ENCODE data around the gene SCYL3. TPM values are rescaled to one million over a fixed set of nuclear protein-coding genes. Genes with fewer than 3 reads are reported as not detected.
"Not testable (repeated sequence)": the region's sequence is repeated elsewhere in the genome, so short reads cannot be mapped to it uniquely, and the experiment has no call there.

The SCYL3 gene
- total RNA-seq, 1 donor from 2014 or later: 5.7 TPM

DNA sequence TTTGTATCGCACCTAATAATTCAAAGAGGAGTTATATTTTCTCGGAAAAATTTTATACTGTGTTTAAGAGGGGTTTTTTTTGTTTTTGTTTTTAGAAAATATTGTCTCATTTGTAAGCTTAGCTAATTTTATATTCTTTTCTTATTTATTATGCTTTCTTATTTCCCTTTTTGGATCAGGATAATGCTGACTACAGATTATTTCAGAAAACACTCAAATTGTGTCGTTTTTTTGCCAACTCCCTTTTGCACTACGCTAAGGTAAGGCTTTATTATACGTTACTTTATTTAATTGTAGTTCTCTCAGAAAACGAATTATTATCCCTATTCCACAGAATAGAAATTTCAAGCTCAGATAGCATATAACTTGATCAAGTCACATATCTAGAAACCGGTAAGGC, 72.2 kb downstream of the SCYL3 start:
- no peak for DNase-seq (ENCODE audit: low read depth, low spot score)

DNA sequence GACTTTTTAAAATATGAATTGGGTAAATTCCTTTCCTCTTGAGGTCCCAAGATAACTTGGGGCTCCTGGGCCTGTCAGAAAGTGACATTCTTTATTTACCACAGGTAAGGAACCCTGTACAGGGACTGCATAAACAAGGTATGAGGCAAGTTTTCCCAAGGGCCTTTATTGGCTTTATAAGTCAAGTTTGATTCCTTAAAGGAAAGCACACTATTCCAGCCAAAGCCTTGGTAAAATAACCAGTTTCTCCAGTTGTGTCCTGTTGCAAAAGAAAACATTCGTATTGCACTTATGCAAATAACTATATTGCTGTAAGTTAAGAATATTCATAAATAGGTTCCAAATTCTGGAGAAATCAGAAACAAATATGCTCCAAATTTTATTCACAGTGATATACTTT, 77.1 kb downstream of the SCYL3 start:
- no peak for DNase-seq (ENCODE audit: low read depth, low spot score)

DNA sequence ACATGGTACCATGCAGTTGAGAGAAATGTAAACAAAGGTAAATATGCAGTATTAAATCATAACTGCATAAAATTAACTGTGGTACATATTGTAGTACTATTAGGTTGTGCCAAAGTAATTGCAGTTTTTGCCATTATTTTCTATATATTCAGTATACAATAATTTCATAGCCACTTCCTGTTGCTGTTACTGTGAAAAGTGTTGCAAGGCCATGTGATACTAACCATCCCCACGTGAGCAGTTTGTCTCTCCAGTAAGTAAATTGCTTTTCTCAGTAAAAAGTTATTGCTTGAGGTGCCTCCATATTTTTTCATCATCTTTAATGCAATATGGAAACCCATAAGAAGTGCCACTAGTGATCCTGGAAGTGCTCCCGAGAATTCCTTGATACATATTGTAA, 79.4 kb downstream of the SCYL3 start:
- no peak for DNase-seq (ENCODE audit: low read depth, low spot score)

DNA sequence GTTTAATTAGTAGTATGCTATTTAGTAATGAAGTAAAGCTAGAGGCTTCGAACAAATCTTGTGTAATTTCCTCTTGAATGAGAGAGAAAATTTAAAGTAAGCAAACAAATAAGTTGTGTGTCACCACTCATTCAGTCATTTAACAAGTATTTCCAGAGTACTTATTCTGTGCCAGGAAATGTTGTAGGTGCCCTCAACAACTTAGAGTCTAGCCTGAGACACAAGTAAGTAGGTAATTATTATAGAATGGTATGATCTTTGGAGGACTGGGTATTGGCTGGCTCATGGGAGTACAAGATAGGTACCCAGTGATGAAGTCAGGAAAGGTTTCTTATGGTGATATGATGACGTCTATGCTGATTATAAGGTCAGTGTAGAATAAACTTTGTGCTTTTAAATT, 81.6 kb downstream of the SCYL3 start:
- DNase-seq (ENCODE audit: low read depth, low spot score): no peak

DNA sequence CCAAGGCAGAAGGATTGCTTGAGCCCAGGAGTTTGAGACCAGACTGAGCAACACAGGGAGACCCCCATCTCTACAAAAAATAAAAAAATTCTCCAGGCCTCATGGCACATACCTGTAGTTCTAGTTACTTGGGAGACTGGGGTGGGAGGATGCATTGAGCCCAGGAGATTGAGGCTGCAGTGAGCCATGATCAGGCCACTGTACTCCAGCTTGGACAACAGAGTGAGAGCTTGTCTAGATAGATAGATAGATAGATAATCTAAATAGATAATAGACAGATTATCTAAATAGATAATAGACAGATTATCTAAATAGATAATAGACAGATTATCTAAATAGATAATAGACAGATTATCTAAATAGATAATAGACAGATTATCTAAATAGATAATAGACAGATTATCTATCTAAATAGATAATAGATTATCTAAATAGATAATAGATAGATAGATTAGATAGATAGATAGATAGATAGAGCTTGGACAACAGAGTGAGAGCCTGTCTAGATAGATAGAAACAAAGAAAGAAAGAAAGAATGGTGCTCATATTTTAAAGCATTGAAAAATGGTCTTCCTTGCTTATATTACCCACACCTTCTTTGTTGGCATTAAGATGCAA, 82.2 kb downstream of the SCYL3 start:
- DNase-seq (ENCODE audit: low read depth, low spot score): not testable (repeated sequence)

DNA sequence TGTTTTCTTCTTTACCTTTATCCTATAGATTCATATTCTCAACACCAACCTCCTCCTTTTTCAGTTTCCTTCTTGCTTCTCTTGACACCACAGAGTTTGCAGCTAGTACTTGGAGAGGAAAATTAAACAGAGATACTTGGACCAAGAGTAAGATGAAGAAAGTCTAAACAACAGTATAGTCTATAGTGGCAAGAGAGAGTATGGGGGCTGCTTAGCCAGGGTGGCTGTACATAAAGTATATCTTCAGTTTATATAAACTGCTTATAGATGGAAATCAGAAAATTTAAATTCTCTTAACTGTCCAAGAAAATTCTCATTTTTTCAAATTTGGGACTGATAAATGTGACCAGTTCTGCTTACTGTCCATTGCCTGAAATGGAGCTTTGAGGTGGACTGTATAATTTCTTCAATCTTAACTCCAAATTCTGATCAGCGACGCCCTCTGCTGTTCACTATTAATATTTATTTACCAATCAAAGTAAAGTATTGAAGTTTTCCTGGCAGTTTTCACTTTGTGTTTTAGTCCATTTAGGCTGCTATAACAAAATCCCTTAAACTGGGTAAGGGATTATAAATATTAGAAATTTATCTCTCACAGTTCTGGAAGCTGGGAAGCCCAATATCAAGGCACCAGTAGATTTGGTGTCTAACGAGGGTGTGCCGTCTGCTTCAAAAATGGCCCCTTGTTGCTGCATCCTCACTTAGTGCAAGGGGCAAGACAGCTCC, 84.2 kb downstream of the SCYL3 start:
- DNase-seq (ENCODE audit: low read depth, low spot score): no peak

DNA sequence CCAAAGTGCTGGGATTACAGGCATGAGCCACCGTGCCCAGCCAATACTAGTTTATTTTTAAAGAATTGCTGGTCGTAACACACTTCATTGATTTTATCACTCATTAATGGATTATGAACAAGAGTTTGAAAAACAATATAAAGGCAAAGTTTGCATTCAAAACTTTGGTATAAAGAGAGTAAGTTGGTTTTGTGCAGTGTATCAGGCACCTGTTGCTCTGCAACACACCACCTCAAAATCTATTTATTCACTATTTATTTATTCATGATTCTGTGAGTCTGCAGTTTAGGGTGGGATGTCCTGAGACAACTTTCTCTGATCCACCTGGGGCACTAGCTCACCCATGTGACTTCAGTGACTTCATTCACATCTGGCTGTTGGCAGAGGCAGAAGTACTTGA, 88.8 kb downstream of the SCYL3 start:
- DNase-seq (ENCODE audit: low read depth, low spot score): no peak

DNA sequence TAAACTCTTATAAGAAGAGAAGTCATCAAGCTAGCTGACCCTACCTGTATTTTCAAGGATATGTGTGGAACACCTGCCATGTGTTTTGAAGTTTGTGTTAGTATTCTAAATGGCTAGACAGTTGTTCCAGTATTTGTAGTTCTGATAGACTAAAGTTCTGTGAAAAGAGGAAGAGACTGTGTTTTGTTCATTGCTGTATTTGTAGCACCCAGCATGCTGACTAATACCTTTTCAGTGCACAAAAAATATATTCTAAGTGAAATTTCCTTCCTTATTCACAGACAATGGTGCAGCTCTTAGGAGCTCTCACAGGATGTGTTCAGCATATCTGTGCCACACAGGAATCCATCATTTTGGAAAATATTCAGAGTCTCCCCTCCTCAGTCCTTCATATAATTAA, 90.8 kb downstream of the SCYL3 start:
- no peak for DNase-seq (ENCODE audit: low read depth, low spot score)

Other genes starting within 250 kb of the SCYL3 start
- gene SELL, start 182.3 kb downstream of the SCYL3 start, total RNA-seq: 1.5 and 2.3 TPM in 2 replicates
- 2.1 and 2.8 TPM in 2 replicates for gene SELE, start 159.8 kb downstream of the SCYL3 start, total RNA-seq
- 8.2 and 8.6 TPM in 2 replicates for gene METTL18, start 99.0 kb downstream of the SCYL3 start, total RNA-seq
- 16.4 and 19.5 TPM in 2 replicates for gene KIFAP3, start 180.8 kb upstream of the SCYL3 start, total RNA-seq